Islet of Langerhans (tissue), 1 donor: ENCODE data around the gene PUDP.

ENCODE experiments used
- FAIRE-seq: peaks from one replicate; lab custom pipeline; 2011; peaks lifted over from hg19 to GRCh38; lab: Jason Lieb, UNC

The PUDP gene

GRCh38 chrX:7146703-7147412, 1.1 kb downstream of the PUDP start:
- FAIRE-seq = no peak

GRCh38 chrX:7146020-7146702, 1.8 kb downstream of the PUDP start:
- peak; percentile 47 for FAIRE-seq

GRCh38 chrX:7145454-7145853, 2.5 kb downstream of the PUDP start:
- no peak for FAIRE-seq

GRCh38 chrX:7143941-7144525, 3.9 kb downstream of the PUDP start:
- FAIRE-seq = no peak

DNA sequence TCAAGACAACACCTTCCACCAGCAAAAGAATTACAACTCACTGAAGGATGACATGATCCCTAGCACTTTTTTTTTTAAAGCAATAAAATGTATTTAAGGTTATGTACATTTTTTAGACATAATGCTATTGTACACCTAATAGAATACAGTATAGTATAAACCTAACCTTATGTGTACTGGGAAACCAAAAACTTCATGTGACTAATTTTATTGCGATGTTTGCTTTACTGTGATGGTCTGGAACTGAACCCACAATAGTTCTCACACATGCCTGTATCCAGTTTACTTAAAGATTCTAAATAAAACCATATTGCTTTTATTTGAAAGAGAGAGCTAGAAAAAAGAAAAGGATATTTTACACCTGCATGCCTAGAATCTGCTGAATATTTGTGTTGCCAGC, 4.9 kb downstream of the PUDP start:
- FAIRE-seq = no peak

- FAIRE-seq = no peak
These were observed 8.5 kb downstream of the PUDP start for GRCh38 chrX:7139202-7140081.

GRCh38 chrX:7134981-7135380, 13.0 kb downstream of the PUDP start:
- no peak for FAIRE-seq

DNA sequence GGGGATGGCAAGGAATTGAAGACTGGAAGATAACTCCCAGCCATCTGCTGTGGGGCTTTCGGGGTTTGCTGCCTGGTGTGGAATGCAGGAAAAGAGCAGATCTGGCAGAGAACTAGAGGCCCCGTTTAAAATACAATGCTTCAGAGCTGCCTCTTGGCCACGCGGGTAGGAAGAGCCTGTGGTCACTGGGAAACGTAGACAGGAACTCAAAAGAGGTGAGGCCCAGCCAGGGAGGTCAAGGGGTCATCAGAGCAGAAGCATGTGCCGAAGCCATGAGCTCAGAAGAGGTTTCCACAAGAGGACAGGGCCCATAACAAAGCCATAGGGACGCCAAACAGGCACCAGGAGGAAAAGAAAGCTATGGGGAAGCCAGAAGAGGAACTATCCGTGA, 14.9 kb downstream of the PUDP start:
- no peak for FAIRE-seq

GRCh38 chrX:7132335-7133049, 15.5 kb downstream of the PUDP start:
- peak; percentile 92 for FAIRE-seq

DNA sequence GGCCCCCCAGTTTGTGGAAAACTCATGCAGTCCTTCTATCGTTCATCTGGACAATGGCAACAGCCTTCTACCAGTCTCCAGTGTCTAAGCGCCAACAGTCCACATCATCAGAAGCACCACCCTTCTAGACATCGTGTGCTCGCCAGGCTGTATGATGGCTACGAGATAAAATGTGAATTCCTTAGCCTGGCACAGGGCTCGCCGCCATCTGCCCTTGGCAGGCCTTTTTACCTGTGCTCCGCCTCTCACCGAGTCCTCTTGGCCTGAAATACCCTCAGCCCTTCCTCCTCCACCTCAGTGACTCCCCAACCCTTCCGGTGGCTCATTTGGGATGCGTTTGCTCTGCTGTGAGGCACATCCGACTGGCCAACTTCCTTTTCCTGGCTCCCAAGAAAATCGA, 16.3 kb downstream of the PUDP start:
- no peak for FAIRE-seq

DNA sequence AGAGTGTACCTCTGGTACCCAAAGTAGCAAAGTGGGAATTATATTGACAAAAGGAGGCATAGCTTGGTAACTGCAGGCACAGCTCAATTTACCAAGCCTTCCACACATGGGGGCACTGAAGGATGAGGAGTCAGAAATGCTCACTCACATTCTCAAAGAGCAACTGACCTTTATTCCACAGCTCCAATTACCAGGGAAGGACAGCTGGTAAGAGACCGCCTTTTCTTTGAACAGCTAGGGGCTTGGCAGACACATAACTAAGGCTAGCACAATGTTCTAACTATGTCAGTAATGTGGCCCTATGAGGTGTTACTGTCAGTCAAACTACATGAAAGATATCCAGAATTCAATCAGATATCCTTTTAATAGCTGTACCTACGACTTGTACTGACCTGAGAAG, 20.9 kb downstream of the PUDP start:
- no peak for FAIRE-seq

- FAIRE-seq = no peak
These were observed 27.1 kb downstream of the PUDP start for GRCh38 chrX:7120878-7121219.

GRCh38 chrX:7119950-7120877, 27.7 kb downstream of the PUDP start:
- FAIRE-seq = peak; percentile 72

- no peak for FAIRE-seq
These were observed 30.4 kb downstream of the PUDP start for GRCh38 chrX:7117587-7117986.

DNA sequence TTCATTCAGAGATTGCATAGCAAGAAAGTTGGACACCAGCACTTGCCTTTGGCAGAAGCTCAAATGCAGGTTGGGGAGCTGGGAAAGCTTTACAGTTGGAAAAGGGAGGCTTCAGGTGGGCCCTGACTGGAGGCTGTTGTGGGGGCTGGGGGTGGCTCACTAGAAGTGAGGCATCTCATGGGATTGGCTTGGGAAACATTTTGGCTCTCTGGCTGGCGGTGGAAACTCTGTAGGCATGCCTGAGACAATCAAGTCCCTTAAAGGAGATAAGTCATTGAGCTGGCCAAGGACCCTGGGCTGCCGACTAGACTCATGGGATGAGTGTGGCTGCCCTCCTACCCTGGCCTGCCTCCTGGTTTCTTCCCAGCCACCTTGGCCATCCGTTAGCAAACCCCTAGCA, 31.9 kb downstream of the PUDP start:
- FAIRE-seq = no peak

DNA sequence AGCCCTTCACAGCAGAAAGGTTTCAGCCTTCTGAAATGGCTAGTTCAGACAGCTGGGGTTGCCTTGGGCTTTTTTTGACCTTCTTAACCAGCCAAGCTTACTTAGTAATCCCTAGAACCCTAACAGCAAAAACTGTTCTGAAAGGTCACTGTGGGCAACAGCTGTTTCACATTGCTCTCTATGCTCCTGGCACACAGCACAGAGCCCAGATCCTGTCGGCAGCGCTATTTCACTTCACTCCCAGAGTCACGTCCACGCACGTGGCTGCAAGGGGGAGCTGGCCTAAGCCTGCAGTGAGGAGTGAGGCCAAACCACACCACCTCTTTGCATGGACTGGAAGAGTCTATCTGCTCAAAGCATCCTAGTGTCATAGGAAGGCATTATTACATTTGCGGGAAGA, 32.4 kb downstream of the PUDP start:
- FAIRE-seq = no peak

DNA sequence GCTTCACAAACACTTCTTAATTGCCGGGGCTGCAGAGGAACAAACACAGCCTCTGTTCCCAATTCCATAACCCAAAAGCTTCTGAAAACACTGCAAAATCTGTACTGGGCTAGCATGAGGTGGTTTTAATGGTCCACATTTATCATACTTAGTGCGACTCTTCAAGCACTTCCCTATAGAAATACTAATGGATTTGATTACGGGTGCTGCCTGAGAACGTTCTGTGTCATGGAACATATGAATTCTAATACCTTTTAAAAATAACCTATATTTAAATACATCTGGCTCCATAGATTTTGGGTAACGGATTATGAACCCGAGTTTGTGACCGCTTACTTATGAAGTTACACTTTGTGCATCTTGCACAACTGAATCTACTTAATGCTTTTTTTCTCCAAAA, 35.9 kb downstream of the PUDP start:
- no peak for FAIRE-seq

GRCh38 chrX:7111518-7111917, 36.4 kb downstream of the PUDP start:
- no peak for FAIRE-seq

DNA sequence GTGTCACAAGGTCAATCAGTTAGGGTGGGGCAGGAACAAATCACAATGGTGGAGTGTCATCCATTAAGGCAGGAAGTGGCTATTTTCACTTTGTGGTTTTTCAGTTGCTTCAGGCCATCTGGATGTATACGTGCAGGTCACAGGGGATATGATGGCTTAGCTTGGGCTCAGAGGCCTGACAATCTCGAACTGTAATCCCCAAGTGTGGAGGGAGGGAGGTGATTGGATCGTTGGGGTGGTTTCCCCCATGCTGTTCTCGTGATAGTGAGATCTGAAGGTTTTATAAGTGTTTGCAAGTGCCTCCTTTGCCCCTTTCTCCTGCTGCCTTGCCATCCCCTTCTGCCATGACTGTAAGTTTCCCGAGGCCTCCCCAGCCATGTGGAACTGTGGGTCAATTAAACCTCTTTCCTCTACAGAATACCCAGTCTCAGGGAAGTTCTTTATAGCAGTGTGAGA, 37.1 kb downstream of the PUDP start:
- FAIRE-seq = no peak

GRCh38 chrX:7109838-7110793, 37.8 kb downstream of the PUDP start:
- FAIRE-seq = no peak
